ENCODE measurements around the gene CCDC120. TPM values are rescaled to one million over a fixed set of nuclear protein-coding genes. Genes with fewer than 3 reads are reported as not detected.

The CCDC120 gene
- total RNA-seq, 2 experiments from 2014 or later, result 9.0 to 9.1 TPM

DNA sequence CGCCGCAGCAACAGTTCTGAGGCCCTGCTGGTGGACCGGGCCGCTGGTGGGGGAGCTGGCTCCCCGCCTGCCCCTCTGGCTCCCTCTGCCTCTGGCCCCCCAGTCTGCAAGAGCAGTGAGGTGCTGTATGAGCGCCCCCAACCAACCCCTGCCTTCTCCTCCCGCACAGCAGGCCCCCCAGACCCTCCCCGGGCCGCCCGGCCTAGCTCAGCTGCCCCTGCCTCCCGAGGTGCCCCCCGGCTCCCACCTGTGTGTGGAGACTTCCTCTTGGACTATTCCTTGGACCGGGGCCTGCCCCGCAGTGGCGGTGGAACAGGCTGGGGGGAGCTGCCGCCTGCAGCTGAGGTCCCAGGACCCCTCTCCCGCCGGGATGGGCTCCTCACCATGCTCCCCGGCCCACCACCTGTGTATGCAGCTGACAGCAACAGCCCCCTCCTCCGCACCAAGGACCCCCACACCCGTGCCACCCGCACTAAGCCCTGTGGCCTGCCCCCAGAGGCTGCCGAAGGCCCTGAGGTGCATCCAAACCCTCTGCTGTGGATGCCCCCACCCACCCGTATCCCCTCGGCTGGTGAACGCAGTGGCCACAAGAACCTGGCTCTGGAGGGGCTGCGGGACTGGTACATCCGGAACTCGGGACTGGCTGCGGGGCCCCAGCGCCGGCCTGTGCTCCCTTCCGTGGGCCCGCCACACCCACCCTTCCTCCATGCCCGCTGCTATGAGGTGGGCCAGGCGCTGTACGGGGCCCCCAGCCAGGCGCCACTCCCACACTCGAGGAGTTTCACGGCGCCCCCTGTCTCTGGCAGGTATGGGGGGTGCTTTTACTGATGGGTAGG is 8.7 kb downstream of the CCDC120 start:
- H3K27me3 Mint-ChIP-seq, result no peaks in the 10 kb centered on the region
- no peaks in the 10 kb centered on the region for H3K9me3 Mint-ChIP-seq
- DNase-seq (no peak), ATAC-seq (ENCODE audit: low read depth) (no peak)
- no peak overlapping the region for H3K27ac Mint-ChIP-seq
- no peak overlapping the region for H3K4me3 Mint-ChIP-seq
- no peaks in the 10 kb centered on the region for H3K36me3 Mint-ChIP-seq
- POLR2A ChIA-PET, result no interaction called here
- no peaks in the 10 kb centered on the region for H3K4me1 Mint-ChIP-seq

DNA sequence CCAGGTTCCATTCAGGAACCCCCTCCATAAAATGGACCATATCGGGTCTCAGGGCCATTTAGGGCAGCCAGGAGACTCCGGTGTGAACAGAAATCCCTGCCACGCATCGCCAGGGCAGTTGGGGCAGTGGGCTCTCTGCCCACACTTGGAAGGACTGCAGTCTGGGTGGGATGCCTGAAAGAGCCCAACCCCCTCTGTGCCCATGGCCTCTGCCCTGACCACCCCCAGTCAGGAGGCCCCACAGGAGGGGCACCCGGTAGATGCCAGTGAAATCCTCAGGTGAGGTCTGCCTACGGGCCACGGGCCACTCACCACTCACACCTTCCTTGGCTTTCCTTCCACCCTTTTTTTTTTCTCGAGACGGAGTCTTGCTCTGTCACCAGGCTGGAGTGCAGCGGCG is 10.2 kb downstream of the CCDC120 start:
- peaks cover 4% of the 10 kb centered on the region for H3K36me3 Mint-ChIP-seq
- no peak for DNase-seq
- H3K9me3 Mint-ChIP-seq, result no peaks in the 10 kb centered on the region
- no peak overlapping the region for H3K4me3 Mint-ChIP-seq
- POLR2A ChIA-PET, result no interaction called here
- no peak overlapping the region for H3K27ac Mint-ChIP-seq
- no peak for ATAC-seq (ENCODE audit: low read depth)
- H3K4me1 Mint-ChIP-seq, result peaks cover 7% of the 10 kb centered on the region
- no peaks in the 10 kb centered on the region for H3K27me3 Mint-ChIP-seq

DNA sequence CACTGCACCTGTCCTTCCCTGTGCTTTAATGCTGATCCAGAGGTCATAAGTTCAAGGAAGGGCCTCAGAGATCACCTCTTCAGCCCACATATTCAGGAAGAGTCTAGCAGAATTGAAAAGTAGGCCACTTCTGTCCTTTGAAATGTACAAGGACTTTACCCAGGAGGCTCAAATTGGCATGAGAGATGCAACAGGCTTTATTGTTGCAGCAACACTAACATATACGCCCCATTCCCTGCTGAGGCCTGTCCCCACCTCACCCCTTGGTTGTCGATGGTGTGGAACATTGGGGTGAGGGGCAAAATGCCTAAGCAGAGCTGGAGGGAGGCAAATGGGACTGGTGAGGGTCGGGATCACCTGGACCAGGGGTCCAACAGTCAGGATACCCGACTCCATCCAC is 12.2 kb downstream of the CCDC120 start:
- no peaks in the 10 kb centered on the region for H3K27me3 Mint-ChIP-seq
- H3K9me3 Mint-ChIP-seq, result no peaks in the 10 kb centered on the region
- H3K36me3 Mint-ChIP-seq, result peaks cover 4% of the 10 kb centered on the region
- DNase-seq (no peak), ATAC-seq (ENCODE audit: low read depth) (no peak)
- H3K4me3 Mint-ChIP-seq, result no peak overlapping the region
- POLR2A ChIA-PET, result interaction anchor here (0.9 kb wide), 1 partner anchor 10 kb away, joined by 3 read pairs; no protein-coding TSS in a partner anchor
- no peak overlapping the region for H3K27ac Mint-ChIP-seq
- H3K4me1 Mint-ChIP-seq, result peaks cover 9% of the 10 kb centered on the region

DNA sequence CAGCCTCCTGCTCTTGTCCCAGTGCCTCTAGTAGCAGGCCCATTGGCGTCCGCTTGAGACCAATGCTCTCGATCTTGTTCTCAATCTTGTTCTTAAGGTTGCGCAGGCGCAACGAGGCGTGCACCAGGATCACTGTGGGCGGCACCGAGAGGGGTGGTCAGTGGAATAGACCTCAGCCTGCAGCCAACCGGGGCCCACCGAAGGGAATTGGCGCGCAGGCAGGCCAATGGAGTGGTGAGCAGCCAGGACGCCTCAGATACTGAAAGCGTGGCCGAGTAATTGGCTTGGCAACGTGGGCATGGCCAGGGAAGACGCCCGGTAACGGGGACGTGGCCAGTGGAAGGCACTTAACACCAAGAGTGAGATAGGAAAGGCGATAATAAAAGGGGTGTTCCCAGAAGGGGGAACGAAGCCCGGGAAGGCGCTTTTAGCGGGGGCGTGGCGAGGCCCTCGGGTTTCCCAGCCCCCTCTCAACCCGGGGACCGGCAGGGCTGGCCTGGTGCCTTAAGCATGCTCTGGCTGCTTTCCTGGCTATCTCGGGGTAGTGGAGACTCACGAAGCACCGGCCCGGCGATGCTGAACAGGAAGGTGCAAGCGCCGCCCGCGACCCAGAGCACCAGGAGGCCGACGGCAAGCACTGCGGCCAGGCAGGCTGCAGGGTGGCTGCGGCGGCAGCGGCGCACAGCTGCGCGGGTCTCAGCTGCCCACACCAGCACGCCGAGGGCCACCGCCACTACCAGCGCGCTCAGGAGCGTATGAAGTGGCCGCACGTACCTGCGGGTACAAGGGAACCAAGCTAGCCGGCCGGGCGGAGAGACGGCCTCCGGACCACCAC is 13.3 kb downstream of the CCDC120 start:
- Mint-ChIP-seq H3K9me3 (no peaks in the 10 kb centered on the region), H3K4me3 (peak overlapping the region; percentile 32), H3K4me1 (peaks cover 9% of the 10 kb centered on the region), H3K27me3 (no peaks in the 10 kb centered on the region), H3K36me3 (peaks cover 4% of the 10 kb centered on the region), H3K27ac (peak overlapping the region; percentile 6)
- no peak for DNase-seq
- POLR2A ChIA-PET, result no interaction called here
- no peak for ATAC-seq (ENCODE audit: low read depth)

DNA sequence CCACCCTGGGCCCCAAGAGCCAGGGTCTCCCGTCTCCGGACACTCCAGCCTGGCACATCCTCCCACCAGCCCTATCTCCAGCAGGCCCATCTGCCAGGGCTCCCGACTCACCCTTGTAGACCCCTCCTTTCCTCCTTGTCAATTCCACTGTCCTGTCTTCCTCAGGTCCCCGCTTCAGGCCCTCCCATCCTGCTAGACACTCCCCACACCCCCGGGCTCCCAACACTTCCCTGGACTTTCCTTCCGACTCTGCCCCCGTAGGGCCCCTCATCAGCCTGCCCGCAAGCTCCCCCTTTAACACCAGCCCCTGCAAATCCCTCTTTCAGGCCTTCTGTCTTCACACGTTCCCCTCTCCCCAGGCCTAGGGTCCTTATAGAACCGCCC is 13.9 kb downstream of the CCDC120 start:
- Mint-ChIP-seq H3K27me3 (no peaks in the 10 kb centered on the region), H3K36me3 (peaks cover 4% of the 10 kb centered on the region), H3K27ac (peak overlapping the region; percentile 84), H3K4me3 (peak overlapping the region; percentile 90), H3K4me1 (peaks cover 9% of the 10 kb centered on the region), H3K9me3 (no peaks in the 10 kb centered on the region)
- no peak for ATAC-seq (ENCODE audit: low read depth)
- POLR2A ChIA-PET, result no interaction called here
- no peak for DNase-seq

DNA sequence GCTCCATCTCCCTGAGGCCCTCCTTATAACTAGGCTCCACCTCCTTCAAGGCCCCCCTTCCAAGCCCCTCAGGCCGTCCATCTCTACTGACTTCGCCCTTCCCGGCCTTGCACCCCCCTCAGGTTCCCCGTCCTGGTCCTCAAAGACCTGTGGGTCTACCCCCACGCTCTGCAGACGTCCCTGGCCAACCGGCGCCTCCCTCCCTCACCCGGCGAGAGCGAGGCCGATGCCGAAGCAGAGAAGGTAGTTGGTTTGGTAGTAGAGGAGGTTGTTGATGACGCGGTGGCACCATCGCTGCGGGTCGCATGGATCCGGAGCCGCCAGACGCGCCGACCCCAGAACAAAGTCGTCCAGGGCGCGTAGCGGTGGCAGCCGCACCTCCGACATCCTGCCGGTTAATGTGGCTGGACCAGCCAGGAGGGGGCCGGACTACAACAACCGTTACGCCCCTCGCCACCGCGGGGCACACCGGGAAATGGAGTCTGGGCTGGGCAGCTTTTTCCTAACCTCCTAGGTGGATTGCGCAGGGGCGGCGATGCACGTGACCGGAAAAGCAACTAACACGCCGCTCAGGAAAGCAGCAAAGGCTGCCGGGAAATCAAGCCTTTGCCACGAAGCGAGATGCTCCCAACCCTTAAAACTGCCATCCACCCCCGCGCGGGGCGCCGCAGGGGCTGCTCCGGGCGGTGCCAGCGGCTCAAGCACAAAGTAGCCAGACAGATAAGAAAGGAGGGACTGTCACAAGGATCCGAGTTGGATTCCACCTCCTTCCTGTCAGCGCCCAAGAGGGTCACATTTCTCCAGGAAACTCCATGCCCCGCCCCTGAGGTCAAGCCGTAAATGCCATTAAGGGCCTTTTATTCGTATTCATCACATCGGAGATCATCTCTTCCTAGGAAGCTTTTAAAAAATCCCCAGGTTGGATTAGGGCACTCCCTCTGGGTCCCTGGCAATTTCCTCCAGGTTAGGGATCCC is 15.1 kb downstream of the CCDC120 start, which contains the start of gene PRAF2:
TSS of gene PRAF2 (minus strand) at position 402 of the 975 bp plus-strand sequence. CDS start at position 387, 15 bp downstream.
- peaks cover 13% of the 10 kb centered on the region for H3K4me1 Mint-ChIP-seq
- peaks cover 4% of the 10 kb centered on the region for H3K36me3 Mint-ChIP-seq
- ATAC-seq (ENCODE audit: low read depth), result peak; percentile 96
- POLR2A ChIA-PET, result interaction anchor here (1.0 kb wide), 1 partner anchor 72 kb away, joined by 3 read pairs; the partner anchor contains the start of gene GRIPAP1
- H3K9me3 Mint-ChIP-seq, result no peaks in the 10 kb centered on the region
- no peaks in the 10 kb centered on the region for H3K27me3 Mint-ChIP-seq
- H3K4me3 Mint-ChIP-seq, result peak within 1 kb of the TSS; percentile 90
- peak within 1 kb of the TSS; percentile 84 for H3K27ac Mint-ChIP-seq
- DNase-seq, result peak; percentile 85

DNA sequence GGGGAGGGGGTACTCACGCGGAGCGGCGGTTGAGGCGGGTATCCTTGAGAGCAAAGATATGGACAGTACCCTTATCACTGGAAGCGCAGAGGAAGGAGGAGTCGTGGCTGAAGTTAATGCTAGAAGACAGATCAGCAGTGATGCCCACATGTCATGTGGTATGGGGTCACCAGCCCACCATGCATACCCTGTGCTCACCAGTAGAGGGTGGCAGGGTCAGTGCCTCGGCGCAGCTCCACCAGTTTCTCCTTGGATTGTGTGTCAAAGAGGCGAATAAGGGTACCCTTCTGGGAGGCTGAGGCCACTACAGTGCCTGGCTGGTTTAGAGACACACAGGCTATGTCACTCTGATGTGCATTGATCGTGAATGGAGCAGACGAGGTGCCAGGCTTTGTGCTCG is 16.5 kb downstream of the CCDC120 start:
- H3K9me3 Mint-ChIP-seq, result no peaks in the 10 kb centered on the region
- peaks cover 6% of the 10 kb centered on the region for H3K36me3 Mint-ChIP-seq
- ATAC-seq (ENCODE audit: low read depth) (no peak), DNase-seq (no peak)
- no peaks in the 10 kb centered on the region for H3K27me3 Mint-ChIP-seq
- POLR2A ChIA-PET, result no interaction called here
- H3K4me1 Mint-ChIP-seq, result peaks cover 19% of the 10 kb centered on the region
- no peak overlapping the region for H3K4me3 Mint-ChIP-seq
- H3K27ac Mint-ChIP-seq, result no peak overlapping the region

DNA sequence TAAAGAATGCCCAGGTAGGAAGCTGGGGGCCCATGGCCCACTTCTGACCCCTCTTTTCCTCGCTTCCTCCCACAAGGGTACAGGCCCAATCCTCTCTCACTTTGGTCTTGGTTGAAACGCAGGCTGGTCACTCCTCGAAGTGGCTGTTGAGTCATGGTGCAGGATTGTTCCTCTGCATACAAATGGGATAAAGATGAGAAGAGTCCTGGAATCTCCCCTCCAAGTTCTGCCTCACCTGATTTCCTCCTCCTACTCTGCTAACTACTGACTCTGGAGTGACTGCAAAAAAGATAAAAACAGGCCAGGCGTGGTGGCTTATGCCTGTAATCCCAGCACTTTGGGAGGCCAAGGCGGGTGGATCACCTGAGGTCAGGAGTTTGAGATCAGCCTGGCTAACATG is 19.1 kb downstream of the CCDC120 start:
- Mint-ChIP-seq H3K27me3 (no peaks in the 10 kb centered on the region), H3K4me1 (peaks cover 20% of the 10 kb centered on the region), H3K27ac (no peak overlapping the region), H3K36me3 (peaks cover 7% of the 10 kb centered on the region), H3K9me3 (no peaks in the 10 kb centered on the region), H3K4me3 (no peak overlapping the region)
- POLR2A ChIA-PET, result no interaction called here
- ATAC-seq (ENCODE audit: low read depth) (no peak), DNase-seq (no peak)

DNA sequence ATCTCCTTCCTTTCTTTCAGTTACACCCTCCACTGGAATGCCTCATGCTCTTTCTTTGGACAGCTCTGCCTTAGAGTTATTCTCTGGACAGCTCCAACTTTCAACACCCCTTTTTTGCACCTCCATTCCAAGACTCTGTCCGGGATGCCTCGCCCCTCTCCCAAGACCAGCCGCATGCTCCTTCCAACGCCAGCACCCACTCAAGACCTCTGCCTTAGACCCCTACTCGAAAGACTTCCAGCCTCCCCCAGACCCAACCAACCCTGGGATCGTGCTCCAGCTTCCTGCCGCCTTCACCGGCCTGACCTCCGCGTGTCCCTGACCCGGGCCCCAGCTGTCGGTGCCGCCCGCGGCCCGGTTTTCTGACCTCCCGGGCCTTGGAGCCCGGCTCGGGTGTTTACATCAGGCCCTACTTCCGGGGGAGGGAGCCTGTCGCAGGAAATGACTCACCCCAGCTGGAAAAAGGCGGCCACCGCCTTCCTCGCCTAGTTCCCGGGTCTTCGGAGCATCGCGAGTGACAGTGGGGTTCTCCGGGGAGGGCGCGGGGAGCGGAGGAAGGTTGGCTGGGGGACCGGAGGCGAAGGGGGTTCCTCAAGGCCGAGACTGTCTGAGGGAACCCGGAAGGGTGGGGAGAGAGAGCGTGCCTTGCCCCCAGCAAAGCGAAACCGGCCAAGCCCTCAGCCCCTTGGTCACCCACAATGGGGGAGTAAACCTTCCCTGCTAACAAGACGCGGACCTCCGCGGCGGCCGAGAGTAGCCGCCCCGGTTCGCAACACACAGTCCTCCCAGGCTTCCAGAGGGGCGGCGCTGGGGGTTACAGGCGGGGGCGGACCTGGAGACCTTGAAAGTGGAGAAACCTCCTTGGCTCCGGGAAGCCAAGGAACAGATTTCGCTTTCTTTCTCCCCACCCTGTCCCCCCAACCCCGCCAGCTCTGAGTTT is 21.0 kb downstream of the CCDC120 start, which contains the start of gene WDR45:
TSS of gene WDR45 (minus strand) at position 399 of the 940 bp plus-strand sequence. CDS start 1,792 bp downstream, outside the sequence.
- peaks cover 5% of the 10 kb centered on the region for H3K36me3 Mint-ChIP-seq
- peak within 1 kb of the TSS; percentile 98 for H3K4me3 Mint-ChIP-seq
- H3K27me3 Mint-ChIP-seq, result no peaks in the 10 kb centered on the region
- H3K27ac Mint-ChIP-seq, result peak within 1 kb of the TSS; percentile 99
- H3K9me3 Mint-ChIP-seq, result no peaks in the 10 kb centered on the region
- H3K4me1 Mint-ChIP-seq, result peaks cover 17% of the 10 kb centered on the region
- DNase-seq, result peak; percentile 71
- ATAC-seq (ENCODE audit: low read depth), result peak; percentile 83
- POLR2A ChIA-PET, result interaction anchor here (0.5 to 1.6 kb wide), 9 partner anchors 10 to 333 kb away, joined by 3 to 8 read pairs (median 4); partner anchors contain the start of gene OTUD5

DNA sequence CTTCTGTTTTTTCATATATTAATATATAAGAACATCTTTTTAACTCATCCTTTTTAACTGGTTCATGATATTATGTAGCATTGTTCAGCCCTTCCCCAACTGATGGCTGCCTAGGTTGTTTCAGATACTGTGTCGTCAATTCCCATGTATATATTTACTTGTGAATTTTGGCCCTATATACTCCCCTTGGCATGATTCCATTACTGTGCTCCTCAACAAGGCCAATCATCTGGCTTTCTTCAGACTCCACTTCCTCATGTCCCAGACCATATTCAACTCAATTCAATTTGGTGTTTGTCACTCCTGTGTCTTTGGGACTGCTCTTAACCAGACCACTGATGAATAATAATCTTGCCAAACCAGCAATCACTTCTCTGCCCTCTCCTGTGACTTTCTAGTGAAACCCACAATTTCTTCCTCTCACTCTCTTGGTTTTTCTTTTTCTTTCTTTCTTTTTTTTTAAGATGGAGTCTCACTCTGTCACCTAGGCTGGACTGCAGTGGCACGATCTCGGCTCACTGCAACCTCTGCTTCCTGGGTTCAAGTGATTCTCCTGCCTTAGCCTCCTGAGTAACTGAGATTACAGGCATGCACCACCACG is 23.6 kb downstream of the CCDC120 start:
- Mint-ChIP-seq H3K27me3 (no peaks in the 10 kb centered on the region), H3K9me3 (no peaks in the 10 kb centered on the region), H3K27ac (peak overlapping the region; percentile 49), H3K4me1 (peaks cover 17% of the 10 kb centered on the region), H3K36me3 (peaks cover 5% of the 10 kb centered on the region), H3K4me3 (no peak overlapping the region)
- no peak for DNase-seq
- POLR2A ChIA-PET, result no interaction called here
- no peak for ATAC-seq (ENCODE audit: low read depth)

DNA sequence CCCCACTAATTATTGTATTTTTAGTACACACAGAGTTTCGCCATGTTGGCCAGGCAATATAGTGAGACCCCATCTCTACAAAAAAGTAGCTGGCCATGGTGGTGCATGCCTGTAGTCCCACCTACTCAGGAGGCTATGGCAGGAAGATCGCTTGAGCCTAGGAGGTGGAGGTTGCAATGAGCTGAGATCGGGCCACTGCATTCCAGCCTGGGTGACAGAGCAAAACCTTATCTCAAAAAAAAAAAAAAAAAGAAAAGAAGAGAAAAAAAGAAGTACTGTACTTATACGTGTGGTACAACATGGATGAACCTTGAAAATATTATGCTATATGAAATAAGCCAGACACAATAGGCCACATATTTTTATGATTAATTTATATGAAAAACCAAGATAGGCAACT is 30.8 kb downstream of the CCDC120 start:
- DNase-seq, result no peak
- POLR2A ChIA-PET, result no interaction called here
- Mint-ChIP-seq H3K9me3 (no peaks in the 10 kb centered on the region), H3K27me3 (no peaks in the 10 kb centered on the region), H3K36me3 (no peaks in the 10 kb centered on the region), H3K27ac (no peak overlapping the region), H3K4me3 (no peak overlapping the region), H3K4me1 (no peaks in the 10 kb centered on the region)
- no peak for ATAC-seq (ENCODE audit: low read depth)

Measured in activated naive CD8-positive, alpha-beta T cell treated with anti-CD3 and anti-CD28 coated beads, Interleukin-2, amount 10 ng/mL, durations not matched to agents 7 days and 5 days (primary cell).